ENCODE measurements around the gene VNN1. TPM values are rescaled to one million over a fixed set of nuclear protein-coding genes. Genes with fewer than 3 reads are reported as not detected.

The VNN1 gene
- total RNA-seq, 1 experiment from 2014 or later, result not detected

GRCh38 chr6:132633362-132633761, 80.5 kb downstream of the VNN1 start:
- no peak for TF ChIP-seq EGR1 (IDR thresholded peaks at IDR 0.05; ENCODE audit: low read depth)
- TF ChIP-seq EZH2phosphoT487 (IDR thresholded peaks at IDR 0.05; ENCODE audit: borderline replicate concordance), result no peak
- TF ChIP-seq ZFX (IDR thresholded peaks at IDR 0.05), result no peak
- TF ChIP-seq REST (IDR thresholded peaks at IDR 0.05; ENCODE audit: low read depth), result no peak
- TF ChIP-seq EZH2 (IDR thresholded peaks at IDR 0.05), result no peak
- no peak for TF ChIP-seq FOSL1 (IDR thresholded peaks at IDR 0.05; ENCODE audit: low read depth)
- TF ChIP-seq SRF (IDR thresholded peaks at IDR 0.05; ENCODE audit: low read depth), result no peak
- TF ChIP-seq ATF3 (IDR thresholded peaks at IDR 0.05), result no peak
- no peak for TF ChIP-seq POLR2A (IDR thresholded peaks at IDR 0.05; ENCODE audit: borderline replicate concordance, extremely low read depth, insufficient read depth, insufficient read length)
- no peak for TF ChIP-seq TCF7L2 (IDR thresholded peaks at IDR 0.05; ENCODE audit: borderline replicate concordance, extremely low read depth, insufficient read depth, insufficient read length)
- no peak for TF ChIP-seq RAD21 (IDR thresholded peaks at IDR 0.05; ENCODE audit: low read depth)
- TF ChIP-seq CEBPB (IDR thresholded peaks at IDR 0.05; ENCODE audit: low read depth), result no peak
- no peak for TF ChIP-seq YY1 (IDR thresholded peaks at IDR 0.05; ENCODE audit: extremely low read depth, insufficient replicate concordance, low read depth, low read length)
- no peak for TF ChIP-seq JUND (IDR thresholded peaks at IDR 0.05)
- no peak for TF ChIP-seq ZNF274 (IDR thresholded peaks at IDR 0.05; ENCODE audit: low read depth, low read length)
- TF ChIP-seq CBX3 (IDR thresholded peaks at IDR 0.05; ENCODE audit: low read depth), result no peak
- no peak for TF ChIP-seq POLR2AphosphoS5 (IDR thresholded peaks at IDR 0.05; ENCODE audit: low read depth, low read length)
- TF ChIP-seq, protein P1, sequence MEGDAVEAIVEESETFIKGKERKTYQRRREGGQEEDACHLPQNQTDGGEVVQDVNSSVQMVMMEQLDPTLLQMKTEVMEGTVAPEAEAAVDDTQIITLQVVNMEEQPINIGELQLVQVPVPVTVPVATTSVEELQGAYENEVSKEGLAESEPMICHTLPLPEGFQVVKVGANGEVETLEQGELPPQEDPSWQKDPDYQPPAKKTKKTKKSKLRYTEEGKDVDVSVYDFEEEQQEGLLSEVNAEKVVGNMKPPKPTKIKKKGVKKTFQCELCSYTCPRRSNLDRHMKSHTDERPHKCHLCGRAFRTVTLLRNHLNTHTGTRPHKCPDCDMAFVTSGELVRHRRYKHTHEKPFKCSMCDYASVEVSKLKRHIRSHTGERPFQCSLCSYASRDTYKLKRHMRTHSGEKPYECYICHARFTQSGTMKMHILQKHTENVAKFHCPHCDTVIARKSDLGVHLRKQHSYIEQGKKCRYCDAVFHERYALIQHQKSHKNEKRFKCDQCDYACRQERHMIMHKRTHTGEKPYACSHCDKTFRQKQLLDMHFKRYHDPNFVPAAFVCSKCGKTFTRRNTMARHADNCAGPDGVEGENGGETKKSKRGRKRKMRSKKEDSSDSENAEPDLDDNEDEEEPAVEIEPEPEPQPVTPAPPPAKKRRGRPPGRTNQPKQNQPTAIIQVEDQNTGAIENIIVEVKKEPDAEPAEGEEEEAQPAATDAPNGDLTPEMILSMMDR (IDR thresholded peaks at IDR 0.05 in 2 of 3, conservative IDR thresholded peaks at IDR 0.05 in 1 of 3; ENCODE audit: borderline replicate concordance in 1 of 3, insufficient read depth in 1 of 3, low read depth in 2 of 3, low read length in 2 of 3), result no peak
- BruUV-seq (replicated peaks), result no TSS peak
- no peaks in the 10 kb centered on the region for H3K9me3 ChIP-seq (ENCODE audit: control insufficient read depth in 1 of 2, insufficient read depth in 1 of 2, low read depth in 1 of 2, low read length in 2 of 2)
- RAD21 ChIA-PET (ENCODE audit: low non-redundant PET in 1 of 2, low total read pairs in 2 of 2, uncharacterized antibody in 2 of 2, unreplicated experiment in 2 of 2), result no interaction called here
- no peak overlapping the region for H3K9ac ChIP-seq (ENCODE audit: low read length)
- H3K27me3 ChIP-seq (ENCODE audit: insufficient read depth, low read length), result no peaks in the 10 kb centered on the region
- H3K4me2 ChIP-seq (ENCODE audit: low read length), result no peak overlapping the region
- no peak overlapping the region for H3K4me3 ChIP-seq (replicated peaks in 1 of 2; ENCODE audit: low read depth in 1 of 2, low read length in 2 of 2)
- no peak overlapping the region for H3K27ac ChIP-seq (ENCODE audit: low read depth, low read length)
- CTCF ChIA-PET, result no interaction called here
- no peak overlapping the region for H2AFZ ChIP-seq (ENCODE audit: low read depth, low read length, poor library complexity, severe bottlenecking)
- H3K4me1 ChIP-seq (ENCODE audit: control insufficient read depth in 1 of 2, insufficient read depth in 2 of 2, low read length in 2 of 2), result no peaks in the 10 kb centered on the region
- no peaks in the 10 kb centered on the region for H4K20me1 ChIP-seq (ENCODE audit: insufficient read depth)
- DNase-seq (ENCODE audit: low read depth, low spot score) (no peak), ATAC-seq (no peak)
- H3K79me2 ChIP-seq (ENCODE audit: insufficient read depth, low read length), result no peaks in the 10 kb centered on the region
- intact Hi-C loops (cut with micrococcal nuclease), result no loop called here
- POLR2A ChIA-PET, result no interaction called here
- no peaks in the 10 kb centered on the region for H3K9me2 ChIP-seq (ENCODE audit: insufficient read depth)
- H3K36me3 ChIP-seq (ENCODE audit: control insufficient read depth in 1 of 2, insufficient read depth in 2 of 2, low read length in 2 of 2), result no peaks in the 10 kb centered on the region

Measured in HCT116 (cell line).